GM18526 (cell line): ENCODE measurements around the gene PPP2R5B.

Experiments used
- POLR2A ChIP-seq: IDR thresholded peaks from 3 replicates; pipeline ENCODE4 v1.6.1; 2011; ENCODE audit not compliant: insufficient read length; ENCODE audit errors: extremely low read depth

The PPP2R5B gene

GRCh38 chr11:64914123-64914522 lies 10.4 kb upstream of the PPP2R5B start:
- no peak for TF ChIP-seq POLR2A

GRCh38 chr11:64915376-64915887 lies 9.1 kb upstream of the PPP2R5B start:
- no peak for TF ChIP-seq POLR2A

GRCh38 chr11:64916040-64916774 lies 8.3 kb upstream of the PPP2R5B start:
- no peak for TF ChIP-seq POLR2A

- peak; percentile 82 for TF ChIP-seq POLR2A
Measured at GRCh38 chr11:64916775-64917662, 7.5 kb upstream of the PPP2R5B start, which contains the start of gene ATG2A. Gene ATG2A, minus strand, starts transcription at chr11:64917209. Its CDS starts 74 bp downstream, at chr11:64917135.

GRCh38 chr11:64917663-64917995 lies 6.9 kb upstream of the PPP2R5B start:
- TF ChIP-seq POLR2A: no peak

- no peak for TF ChIP-seq POLR2A
Measured at GRCh38 chr11:64918017-64918416, 6.5 kb upstream of the PPP2R5B start.

- no peak for TF ChIP-seq POLR2A
Measured at GRCh38 chr11:64919627-64920026, 4.9 kb upstream of the PPP2R5B start.

- TF ChIP-seq POLR2A: no peak
Measured at GRCh38 chr11:64920124-64920523, 4.4 kb upstream of the PPP2R5B start.

- no peak for TF ChIP-seq POLR2A
Measured at GRCh38 chr11:64921384-64921783, 3.1 kb upstream of the PPP2R5B start.

- TF ChIP-seq POLR2A: no peak
Measured at GRCh38 chr11:64923151-64923661, 1.3 kb upstream of the PPP2R5B start.

- TF ChIP-seq POLR2A: no peak
Measured at GRCh38 chr11:64924910-64925284, 408 bp downstream of the PPP2R5B start.

GRCh38 chr11:64925536-64926436 lies 1.3 kb downstream of the PPP2R5B start:
- TF ChIP-seq POLR2A: no peak

- no peak for TF ChIP-seq POLR2A
Measured at GRCh38 chr11:64926689-64927088, 2.2 kb downstream of the PPP2R5B start.

GRCh38 chr11:64928957-64929356 lies 4.5 kb downstream of the PPP2R5B start:
- no peak for TF ChIP-seq POLR2A

- TF ChIP-seq POLR2A: no peak
Measured at GRCh38 chr11:64929625-64930024, 5.1 kb downstream of the PPP2R5B start.
